GM21381 (cell line): ENCODE data around the gene AHRR.

Experiments used
- ATAC-seq: cut with Tn5 transposase; IDR thresholded peaks from one replicate; pipeline ENCODE4 v1.9.1; 2021; ENCODE audit warnings: mild to moderate bottlenecking, moderate library complexity; ENCODE audit not compliant: unreplicated experiment

The AHRR gene

GRCh38 chr5:318931-319601, 2.4 kb upstream of the AHRR start:
- ATAC-seq = no peak

GRCh38 chr5:320524-321229, 837 bp upstream of the AHRR start:
- peak; percentile 2 for ATAC-seq

DNA sequence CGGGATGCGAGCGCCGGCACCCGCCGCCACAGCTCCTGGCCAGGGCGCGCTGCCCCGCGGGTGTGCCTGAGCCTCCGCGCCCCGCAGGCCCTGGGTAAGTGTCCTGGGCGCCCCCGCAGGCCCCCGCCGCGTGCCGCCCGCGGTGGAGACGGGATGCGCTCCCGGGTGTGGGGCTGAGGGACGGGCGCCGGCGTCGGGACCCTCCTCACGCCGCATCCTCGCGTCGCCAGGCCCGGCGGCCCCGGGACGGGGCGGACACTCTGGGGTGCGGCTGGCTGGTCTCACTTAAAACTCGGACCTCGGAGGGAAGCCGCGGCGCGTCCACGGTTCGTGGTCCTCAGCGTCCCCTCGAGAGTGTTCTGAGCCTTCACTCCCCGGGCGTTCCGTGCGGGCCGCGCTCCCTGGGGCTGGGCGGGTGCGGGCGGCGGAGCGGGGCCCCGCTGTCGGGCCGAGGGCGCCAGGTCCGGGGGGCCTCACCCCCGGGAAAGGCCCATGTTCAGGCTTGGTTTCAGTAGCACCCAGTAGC, 275 bp downstream of the AHRR start:
- peak; percentile 13 for ATAC-seq

- no peak for ATAC-seq
Observed at GRCh38 chr5:322281-322941, 897 bp downstream of the AHRR start.

DNA sequence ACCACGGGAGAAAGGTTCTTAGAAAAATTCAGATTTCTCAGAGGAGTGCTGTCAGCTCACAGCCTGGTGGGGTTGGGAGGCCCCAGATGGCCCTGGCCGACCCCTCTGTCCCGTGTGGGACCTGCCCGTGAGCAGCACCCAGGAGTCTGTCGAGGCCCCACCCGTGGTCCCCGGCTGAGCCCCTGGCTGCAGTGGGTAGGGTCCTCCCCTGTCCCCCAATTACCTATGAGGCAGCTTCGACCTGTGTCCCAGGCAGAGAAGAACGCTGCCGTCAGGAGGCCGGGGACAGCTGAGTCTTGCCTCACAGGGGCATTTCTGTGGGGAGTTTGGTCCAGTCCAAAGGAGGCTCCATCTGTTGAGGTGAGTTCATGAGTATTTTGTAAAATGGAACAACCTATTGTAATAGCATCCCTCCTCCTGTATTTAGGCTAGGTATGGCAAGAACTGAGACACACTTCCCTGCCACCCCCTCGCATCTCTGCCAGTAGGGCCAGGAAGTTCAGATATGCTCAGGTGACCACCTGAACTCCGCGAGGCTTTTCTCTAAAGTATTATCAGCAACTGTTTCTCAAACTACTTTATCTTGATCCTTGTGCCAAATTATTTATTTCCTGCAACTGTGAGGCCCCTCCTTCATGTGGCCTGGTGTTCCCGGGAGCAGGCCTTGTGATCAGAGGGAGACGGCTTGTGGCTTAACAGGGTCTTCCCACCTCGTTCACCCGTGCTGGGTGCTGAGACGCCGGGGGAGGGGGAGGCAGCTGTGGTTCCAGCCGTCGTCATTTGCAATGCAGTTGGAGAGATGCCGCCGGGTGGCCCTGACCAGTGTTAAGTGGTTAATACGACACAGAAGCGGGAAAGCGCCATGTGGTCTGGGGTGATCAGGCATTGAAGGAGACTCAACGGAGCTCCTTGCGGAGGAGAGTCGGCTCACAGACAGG, 1.7 kb downstream of the AHRR start:
- no peak for ATAC-seq

DNA sequence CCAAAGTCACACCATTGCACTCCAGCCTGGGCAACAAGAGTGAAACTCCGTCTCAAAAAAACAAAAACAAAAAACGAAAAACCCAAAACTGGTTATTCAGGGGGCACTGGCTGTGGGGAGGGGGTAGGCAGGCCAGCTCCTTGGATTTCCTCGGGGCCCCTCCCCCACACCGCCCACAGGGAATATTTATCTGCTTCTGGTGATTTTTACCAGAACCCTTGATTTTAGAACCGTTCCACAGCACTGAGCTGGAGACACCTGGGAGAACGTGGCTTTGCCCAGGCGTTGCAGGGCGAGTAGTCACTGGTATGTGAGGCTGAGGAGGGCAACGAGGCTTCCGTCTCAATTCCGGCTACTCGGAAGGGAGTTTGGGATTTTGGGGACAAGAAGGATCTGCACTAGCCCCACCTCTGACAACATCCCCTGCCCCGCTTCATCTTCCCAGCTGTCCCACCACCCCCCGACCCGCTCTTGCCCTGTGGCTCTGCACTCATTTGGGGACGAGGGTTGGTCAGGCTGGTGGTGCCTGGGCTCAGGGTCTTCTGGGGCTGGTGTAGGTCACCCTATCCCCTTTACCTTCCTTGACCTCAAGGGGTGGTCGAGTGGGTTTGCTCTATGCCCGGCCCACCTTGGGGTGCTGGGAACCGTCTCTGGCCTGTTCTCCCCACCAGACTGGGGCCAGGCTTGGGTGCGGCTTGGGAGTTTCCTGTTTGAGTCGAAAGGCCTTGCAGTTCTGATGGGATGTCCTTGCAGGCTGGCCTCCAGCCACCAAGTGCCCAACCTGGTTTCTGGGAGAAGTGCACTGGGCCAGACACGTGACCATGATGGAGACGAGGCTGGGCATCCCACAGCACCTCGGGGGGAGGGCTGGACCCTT, 3.5 kb downstream of the AHRR start:
- no peak for ATAC-seq

DNA sequence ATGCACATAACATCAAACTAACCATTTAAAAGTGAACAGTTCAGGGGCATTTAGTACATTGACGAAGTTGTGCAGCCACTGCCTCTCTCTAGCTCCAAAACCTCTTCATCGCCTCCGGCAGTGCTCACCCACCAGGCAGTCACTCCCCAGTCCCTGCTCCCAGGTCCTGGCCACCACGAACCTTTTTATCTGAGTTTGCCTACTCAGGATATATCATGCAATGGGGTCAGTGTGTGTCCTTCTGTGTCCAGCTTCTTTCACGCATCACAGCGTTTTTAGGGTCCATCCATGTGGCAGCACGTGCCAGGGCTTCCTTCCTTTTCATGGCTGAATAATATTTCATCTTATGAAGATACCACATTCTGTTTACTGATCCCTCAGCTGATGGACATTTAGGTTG, 4.6 kb downstream of the AHRR start:
- ATAC-seq = no peak

DNA sequence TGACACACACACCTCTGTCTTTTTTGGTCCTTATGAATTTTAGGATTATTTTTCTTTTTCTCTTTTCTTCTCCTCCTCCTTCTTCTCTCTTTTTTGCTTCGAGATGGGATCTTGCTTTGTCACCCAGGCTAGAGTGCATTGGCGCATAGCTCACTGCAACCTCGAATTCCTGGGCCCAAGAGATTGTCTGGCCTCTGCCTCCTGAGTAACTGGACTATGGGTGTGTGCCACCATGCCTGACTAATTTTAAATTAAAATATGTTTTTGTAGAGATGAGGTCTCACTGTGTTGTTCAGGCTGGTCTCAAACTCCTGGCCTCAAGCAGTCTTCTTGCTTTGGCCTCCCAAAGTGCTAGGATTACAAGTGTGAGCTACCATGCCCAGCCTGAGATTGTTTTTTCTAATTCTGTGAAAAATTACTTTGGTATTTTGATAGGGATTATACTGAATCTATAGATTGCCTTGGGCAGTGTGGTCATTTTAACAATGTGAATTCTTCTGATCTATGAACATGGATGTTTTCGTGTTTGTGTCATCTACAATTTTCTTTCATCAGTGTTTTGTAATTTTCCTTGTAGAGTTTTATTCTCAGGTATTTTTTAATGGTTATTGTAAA, 7.7 kb downstream of the AHRR start:
- no peak for ATAC-seq

- no peak for ATAC-seq
Observed at GRCh38 chr5:329768-330167, 8.3 kb downstream of the AHRR start.

DNA sequence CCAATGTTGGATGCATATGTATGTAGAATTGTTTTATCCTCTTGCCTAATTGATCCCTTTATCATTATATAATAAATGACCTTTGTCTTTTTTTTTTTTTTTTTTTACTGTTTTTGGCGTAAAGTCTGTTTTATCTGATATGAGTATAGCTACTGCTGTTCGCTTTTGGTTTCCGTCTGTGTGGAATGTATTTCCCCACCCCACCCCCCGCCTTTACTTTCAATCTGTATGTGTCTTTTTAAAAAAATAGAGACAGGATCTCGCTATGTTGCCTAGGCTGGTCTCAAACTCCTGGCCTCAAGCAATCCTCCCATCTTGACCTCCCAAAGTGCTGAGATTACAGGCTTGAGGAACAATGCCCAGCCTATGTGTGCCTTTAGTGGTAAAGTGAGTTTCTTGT, 11.3 kb downstream of the AHRR start:
- no peak for ATAC-seq

GRCh38 chr5:333945-334344, 12.4 kb downstream of the AHRR start:
- ATAC-seq = peak; percentile 40

GRCh38 chr5:334903-335739, 13.6 kb downstream of the AHRR start:
- no peak for ATAC-seq

DNA sequence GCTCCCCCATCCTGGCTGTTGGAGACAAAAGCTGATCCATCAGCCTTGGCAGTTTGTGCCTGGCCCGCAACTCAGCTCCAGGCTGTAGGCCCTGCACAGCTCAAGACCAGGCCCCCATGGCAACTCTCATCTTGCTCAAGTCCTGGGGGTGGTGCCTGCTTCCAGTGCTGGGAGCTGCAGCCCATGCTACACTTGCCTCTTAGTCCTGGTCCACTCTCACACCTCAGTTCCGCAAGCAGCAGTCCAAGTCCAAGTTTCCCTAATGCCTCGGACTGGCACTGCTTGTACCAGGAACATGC, 14.2 kb downstream of the AHRR start:
- no peak for ATAC-seq

- no peak for ATAC-seq
Observed at GRCh38 chr5:337563-338130, 16.1 kb downstream of the AHRR start.

DNA sequence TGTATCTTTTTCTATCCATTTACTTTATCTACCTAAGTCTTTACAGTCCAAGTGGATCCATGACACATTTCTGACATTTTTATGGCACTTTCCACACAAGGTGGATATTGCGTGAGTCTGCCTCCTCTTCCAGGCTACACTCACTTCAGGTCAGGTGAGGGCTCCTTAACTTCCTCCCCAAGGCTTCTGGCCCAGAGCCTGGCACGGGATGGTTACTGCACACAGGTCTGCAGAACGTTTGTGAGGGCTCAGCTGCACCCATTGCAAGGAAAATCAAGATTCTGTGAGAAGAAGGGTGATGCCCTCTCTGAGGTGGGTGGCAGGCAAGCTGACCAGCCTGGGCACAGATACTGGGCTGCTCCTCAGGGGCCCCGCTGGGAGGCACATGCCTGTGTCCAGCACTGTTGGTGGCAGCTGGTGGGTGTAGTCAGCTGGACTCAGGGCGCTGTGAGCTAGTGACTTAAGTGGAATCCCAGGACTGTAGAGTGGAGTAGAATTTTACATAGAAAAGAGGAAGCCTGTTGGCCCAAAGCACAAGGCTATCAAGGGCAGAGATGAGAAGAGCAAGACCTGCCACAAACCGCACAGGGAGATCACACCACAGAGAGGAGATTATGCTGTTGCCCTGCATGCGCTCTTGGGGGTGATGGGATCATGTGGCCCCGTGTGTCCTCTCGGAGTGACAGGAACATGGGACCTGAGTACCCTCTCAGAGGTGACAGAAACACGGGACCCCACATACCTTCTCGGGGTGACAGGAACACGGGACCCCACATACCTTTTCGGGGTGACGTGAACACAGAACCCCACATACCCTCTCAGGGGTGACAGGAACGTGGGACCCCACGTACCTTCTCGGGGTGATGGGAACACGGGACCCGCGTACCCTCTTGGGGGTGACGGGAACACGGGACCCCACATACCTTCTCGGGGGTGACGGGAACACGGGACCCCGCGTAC, 21.3 kb downstream of the AHRR start:
- no peak for ATAC-seq

GRCh38 chr5:343461-344401, 22.2 kb downstream of the AHRR start:
- peak; percentile 61 for ATAC-seq
